Stimulated activated CD4-positive, alpha-beta T cell treated with anti-CD3 and anti-CD28 coated beads, Interleukin-2, amount 100 ng/mL, for 48 hours (primary cell): ENCODE results near the gene PLEKHD1.

Experiments
- DNase-seq, 2 donors: peaks; one replicate each; pipeline ENCODE4 v3.0.0-alpha.2; 2020

Gene PLEKHD1

GRCh38 chr14:69553252-69553651 is 68.7 kb downstream of the PLEKHD1 start:
- DNase-seq, result no peak

DNA sequence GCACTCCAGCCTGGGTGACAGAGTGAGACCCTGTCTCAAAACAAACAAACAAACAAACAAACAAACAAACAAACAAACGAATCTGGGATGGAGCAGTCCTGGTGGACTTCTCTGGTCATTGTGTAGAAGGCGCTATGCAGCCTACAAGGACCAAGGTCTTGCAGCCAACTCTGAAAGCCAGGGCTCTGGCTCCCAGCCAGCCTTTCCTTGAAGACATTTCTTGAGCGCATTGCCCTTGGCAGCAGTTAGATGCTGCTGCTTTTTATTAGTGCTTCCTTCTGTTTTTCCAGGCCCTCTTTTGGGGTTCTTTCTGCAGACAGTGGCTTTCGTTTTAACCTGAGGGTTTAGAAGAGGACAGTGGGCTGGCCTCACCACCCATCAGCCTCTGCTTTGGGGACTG is 70.0 kb downstream of the PLEKHD1 start:
- DNase-seq, result no peak

DNA sequence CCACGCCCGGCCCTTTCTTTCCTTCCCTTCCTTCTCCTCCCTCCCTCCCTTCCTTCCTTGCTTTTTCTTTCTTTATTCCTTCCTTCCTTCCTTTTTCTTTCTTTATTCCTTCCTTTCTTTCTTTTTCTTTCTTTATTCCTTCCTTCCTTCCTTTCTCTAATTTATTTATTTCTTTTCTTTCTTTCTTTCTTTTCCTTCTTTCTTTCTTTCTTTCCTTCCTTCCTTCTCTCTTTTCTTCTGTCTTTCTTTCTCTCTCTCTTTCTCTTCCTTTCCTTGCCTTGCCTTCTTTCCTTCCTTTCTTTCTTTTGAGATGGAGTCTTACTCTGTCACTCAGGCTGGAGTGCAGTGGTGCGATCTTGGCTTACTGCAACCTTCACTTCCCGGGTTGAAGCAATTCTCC is 74.2 kb downstream of the PLEKHD1 start:
- no peak for DNase-seq

DNA sequence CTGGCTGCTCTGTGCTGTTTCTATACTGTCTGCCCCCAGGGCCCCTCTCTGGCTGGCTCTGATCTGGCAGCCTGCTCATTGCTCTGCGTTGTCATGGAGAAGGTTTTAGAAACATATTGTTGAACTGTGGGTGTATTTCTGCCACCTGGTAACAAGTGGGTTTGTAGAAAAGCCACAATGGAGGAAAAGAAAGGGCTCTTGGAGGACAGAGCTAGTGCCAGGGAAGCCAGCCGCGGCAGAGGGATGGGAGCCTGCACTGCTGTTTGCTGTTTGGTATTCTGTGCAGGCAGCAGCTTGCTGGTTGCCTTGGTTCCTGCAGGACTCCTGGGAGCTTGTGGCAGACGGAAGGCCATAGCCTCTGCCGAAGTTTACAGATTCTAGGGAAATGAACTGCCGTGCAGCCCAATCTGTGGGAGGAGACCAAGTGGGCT is 75.1 kb downstream of the PLEKHD1 start:
- DNase-seq, result no peak

DNA sequence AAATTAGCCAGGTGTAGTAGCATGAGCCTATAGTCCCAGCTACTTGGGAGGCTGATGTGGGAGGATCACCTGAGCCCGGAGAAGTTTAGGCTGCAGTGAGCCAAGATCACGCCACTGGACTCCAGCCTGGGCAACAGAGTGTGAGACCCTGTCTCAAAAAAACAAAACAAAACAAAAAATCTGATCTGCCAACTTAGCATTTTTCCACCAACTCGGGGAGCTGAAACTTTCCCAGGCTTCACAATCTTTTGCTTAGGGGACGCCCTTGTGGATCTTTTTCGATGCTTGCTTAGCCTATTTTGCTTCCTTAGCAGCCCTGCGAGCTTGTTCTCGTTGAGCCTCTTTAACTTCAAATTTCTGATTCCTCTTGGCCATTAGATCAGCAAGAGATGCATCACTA is 76.3 kb downstream of the PLEKHD1 start:
- no peak for DNase-seq

DNA sequence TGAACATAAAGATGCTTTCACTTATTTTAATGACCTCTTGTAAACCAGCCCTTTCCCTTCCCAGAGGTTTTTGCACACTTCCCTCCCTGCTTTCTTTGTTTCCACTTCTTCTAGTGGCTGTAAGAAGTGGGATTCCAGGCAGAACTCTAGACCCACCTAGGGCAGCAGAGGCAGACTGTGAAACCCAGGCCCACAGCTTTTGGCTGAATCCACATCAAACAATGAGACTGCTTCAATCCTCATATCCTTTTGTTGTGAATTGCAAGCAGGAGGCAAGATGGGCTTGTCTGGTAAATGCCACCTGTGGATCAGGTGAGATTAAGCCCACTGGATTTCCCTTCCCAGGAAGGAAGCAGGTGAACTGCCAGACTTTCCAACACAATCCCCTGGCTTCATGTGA is 77.4 kb downstream of the PLEKHD1 start:
- no peak for DNase-seq

DNA sequence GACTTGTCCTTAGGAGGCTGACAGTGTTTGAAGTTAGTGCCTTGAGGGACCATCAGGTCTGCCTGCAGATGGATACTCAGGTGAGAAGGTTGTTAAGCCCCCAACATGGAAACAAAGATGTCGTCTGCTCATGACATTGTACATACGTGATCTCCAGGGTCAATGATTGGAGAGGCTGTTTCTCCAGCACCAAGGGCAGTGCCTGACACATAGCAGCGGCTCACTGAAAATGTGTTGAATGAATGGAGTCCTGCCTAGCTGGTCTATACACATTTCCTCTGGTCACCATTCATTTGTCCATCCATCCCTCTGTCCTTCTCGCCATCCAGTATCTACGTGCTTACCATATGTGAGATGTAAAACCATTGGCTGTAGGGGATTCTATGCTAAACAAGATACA is 83.0 kb downstream of the PLEKHD1 start:
- no peak for DNase-seq

GRCh38 chr14:69569859-69570258 is 85.3 kb downstream of the PLEKHD1 start:
- no peak for DNase-seq

- DNase-seq, result no peak
Measured at GRCh38 chr14:69570836-69571330, 86.4 kb downstream of the PLEKHD1 start.

DNA sequence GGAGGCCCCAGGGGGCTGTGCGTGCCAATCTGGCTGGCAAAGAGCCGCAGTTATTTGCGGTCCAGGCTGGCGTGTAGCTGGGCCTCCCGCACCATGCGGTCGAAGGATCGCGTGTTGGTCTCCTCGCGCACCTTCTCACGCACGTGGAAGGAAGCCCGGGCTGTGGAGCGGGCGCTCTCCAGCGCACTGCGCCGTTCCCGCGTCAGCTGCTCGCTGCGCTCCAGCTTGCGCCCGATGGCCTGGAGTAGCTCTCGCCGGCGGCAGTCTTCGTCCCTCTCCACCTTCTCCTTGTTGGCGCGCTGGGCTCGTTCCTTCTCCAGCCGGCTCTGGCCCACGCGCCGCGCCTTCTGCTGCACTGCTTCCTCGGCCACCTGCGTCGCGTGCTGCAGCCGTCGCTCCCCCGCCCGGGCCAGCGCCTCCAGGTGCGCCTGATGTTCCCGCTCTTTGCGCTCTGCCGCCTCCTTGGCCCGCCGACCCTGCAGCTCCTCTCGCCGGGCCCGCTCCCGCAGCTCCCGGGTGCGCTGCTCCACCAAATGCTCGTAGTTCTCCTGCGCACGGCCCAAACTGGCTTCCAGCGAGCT is 87.0 kb downstream of the PLEKHD1 start:
- no peak for DNase-seq

GRCh38 chr14:69572030-69572840 is 87.7 kb downstream of the PLEKHD1 start:
- DNase-seq, result peak in 1 of 2 donors; percentile 15

DNA sequence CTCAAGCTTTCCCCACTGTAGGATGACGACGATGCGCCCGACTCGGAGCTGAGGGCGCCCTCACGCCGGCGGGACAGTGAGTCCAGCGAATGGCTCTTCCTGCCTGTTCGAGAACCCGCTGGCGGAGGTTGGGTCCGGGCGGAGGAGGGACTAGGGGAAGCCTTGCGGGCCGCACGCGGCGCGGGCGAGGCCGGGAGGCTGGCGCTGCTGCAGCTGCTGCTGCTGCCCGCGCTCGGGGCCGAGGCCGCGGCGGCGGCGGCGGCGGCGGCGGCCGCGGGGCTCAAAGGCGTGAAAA is 88.3 kb downstream of the PLEKHD1 start:
- no peak for DNase-seq

- DNase-seq, result no peak
Measured at GRCh38 chr14:69573205-69573830, 88.8 kb downstream of the PLEKHD1 start.

- DNase-seq, result peak in 1 of 2 donors; percentile 7
Measured at GRCh38 chr14:69573831-69574262, 89.3 kb downstream of the PLEKHD1 start.

DNA sequence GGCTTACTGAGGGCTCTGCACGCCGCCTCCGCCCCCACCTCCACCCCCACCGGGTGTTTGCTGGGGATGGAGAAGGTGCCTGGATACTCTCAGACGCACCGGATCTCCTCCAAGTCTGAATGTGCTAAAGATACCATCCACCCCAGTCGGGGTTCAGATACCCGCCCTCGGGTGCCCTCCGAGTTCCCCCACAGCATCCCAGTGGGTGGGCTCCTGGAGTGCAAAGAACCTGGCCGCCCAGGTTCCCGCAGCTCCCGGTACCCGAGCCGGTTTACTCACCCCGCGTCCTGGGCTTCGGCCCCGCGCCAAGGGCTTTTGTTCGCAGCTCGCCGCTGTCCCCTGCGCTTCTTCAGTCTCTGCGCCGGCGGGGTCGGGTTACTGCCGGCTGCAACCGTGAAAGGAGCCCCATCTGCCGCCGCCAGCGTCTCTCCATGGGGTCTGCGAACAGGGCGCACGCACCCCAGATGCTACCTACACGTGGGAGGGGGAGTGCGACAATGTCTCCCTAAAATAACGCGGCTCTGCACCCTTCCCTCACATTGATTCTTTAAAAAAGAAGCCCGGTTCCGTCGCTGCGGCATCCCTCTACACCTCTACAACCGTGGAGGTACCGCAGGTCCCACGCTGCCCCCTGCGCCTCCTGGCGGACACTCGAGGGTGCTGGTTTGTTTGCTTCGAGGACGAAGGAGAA is 89.9 kb downstream of the PLEKHD1 start, which contains the start of gene CCDC177:
Gene CCDC177 (minus strand): TSS at position 609 of the 691 bp plus-strand sequence. CDS start 1,249 bp downstream, outside the sequence.
- peak; percentile 72 to 75 for DNase-seq

- DNase-seq, result no peak
Measured at GRCh38 chr14:69574954-69575295, 90.4 kb downstream of the PLEKHD1 start.

DNA sequence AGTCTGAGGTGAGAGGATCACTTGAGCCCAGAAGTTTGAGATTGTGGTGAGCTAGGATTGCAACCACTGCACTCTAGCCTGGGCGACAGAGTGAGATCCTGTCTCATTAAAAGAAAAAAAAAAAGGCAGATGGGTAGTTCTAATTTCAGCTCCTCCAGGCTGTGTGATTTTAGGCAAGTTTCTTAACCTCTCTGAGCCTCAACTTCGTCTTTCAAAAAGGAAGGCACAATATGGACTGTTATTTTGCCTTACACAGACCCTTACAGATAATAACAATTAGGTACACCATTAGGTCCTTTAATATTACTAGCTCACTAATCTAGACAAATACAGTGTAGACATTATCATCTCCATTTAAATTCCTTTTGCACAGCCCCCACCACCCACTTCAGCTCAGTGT is 94.9 kb downstream of the PLEKHD1 start:
- DNase-seq, result no peak

- DNase-seq, result no peak
Measured at GRCh38 chr14:69580009-69580577, 95.6 kb downstream of the PLEKHD1 start.
